ENCODE data around the gene GRIA4.

Gene GRIA4

GRCh38 chr11:105665281-105665680 is 55.4 kb downstream of the GRIA4 start:
- H3K36me3 ChIP-seq (ENCODE audit: control insufficient read depth in 4 of 4, insufficient read depth in 4 of 4, low read length in 3 of 4): no peaks in the 10 kb centered on the region
- POLR2A ChIA-PET: no interaction called here
- CTCF ChIA-PET: no interaction called here
- DNase-seq: no peak
- 100% methylated on average over 1 of the region's 4 CpGs for WGBS (ENCODE audit: insufficient coverage)
- no peaks in the 10 kb centered on the region for H3K9me3 ChIP-seq (ENCODE audit: control extremely low read depth in 1 of 5, control insufficient read depth in 4 of 5, insufficient read depth in 2 of 5, low read depth in 1 of 5, low read length in 4 of 5)
- H3K27me3 ChIP-seq (replicated peaks in 2 of 5; ENCODE audit: control insufficient read depth in 4 of 5, insufficient read depth in 5 of 5, low read length in 4 of 5): no peaks in the 10 kb centered on the region
- H3K27ac ChIP-seq (ENCODE audit: insufficient read depth in 1 of 2, low read depth in 1 of 2, low read length in 2 of 2, poor library complexity in 1 of 2, severe bottlenecking in 2 of 2): no peak overlapping the region
- H3K4me1 ChIP-seq (ENCODE audit: control extremely low read depth in 1 of 4, control insufficient read depth in 4 of 4, insufficient read depth in 4 of 4, low read length in 3 of 4): no peaks in the 10 kb centered on the region
- H3K4me3 ChIP-seq (ENCODE audit: control insufficient read depth in 1 of 7, extremely low read depth in 1 of 7, insufficient read depth in 4 of 7, low read depth in 2 of 7, low read length in 6 of 7): no peak overlapping the region

- H3K27me3 ChIP-seq (replicated peaks in 2 of 5; ENCODE audit: control insufficient read depth in 4 of 5, insufficient read depth in 5 of 5, low read length in 4 of 5): no peaks in the 10 kb centered on the region
- H3K36me3 ChIP-seq (ENCODE audit: control insufficient read depth in 4 of 4, insufficient read depth in 4 of 4, low read length in 3 of 4): no peaks in the 10 kb centered on the region
- H3K9me3 ChIP-seq (ENCODE audit: control extremely low read depth in 1 of 5, control insufficient read depth in 4 of 5, insufficient read depth in 2 of 5, low read depth in 1 of 5, low read length in 4 of 5): no peaks in the 10 kb centered on the region
- ChIA-PET POLR2A (no interaction called here), CTCF (no interaction called here)
- WGBS (ENCODE audit: insufficient coverage): no CpG with 5 or more reads among the region's 1 CpG
- DNase-seq: no peak
- no peaks in the 10 kb centered on the region for H3K4me1 ChIP-seq (ENCODE audit: control extremely low read depth in 1 of 4, control insufficient read depth in 4 of 4, insufficient read depth in 4 of 4, low read length in 3 of 4)
- no peak overlapping the region for H3K4me3 ChIP-seq (ENCODE audit: control insufficient read depth in 1 of 7, extremely low read depth in 1 of 7, insufficient read depth in 4 of 7, low read depth in 2 of 7, low read length in 6 of 7)
- H3K27ac ChIP-seq (ENCODE audit: insufficient read depth in 1 of 2, low read depth in 1 of 2, low read length in 2 of 2, poor library complexity in 1 of 2, severe bottlenecking in 2 of 2): no peak overlapping the region
Observed at GRCh38 chr11:105667441-105667840, 57.6 kb downstream of the GRIA4 start.

- Histone ChIP-seq H3K27ac (ENCODE audit: insufficient read depth in 1 of 2, low read depth in 1 of 2, low read length in 2 of 2, poor library complexity in 1 of 2, severe bottlenecking in 2 of 2) (no peak overlapping the region), H3K9me3 (ENCODE audit: control extremely low read depth in 1 of 5, control insufficient read depth in 4 of 5, insufficient read depth in 2 of 5, low read depth in 1 of 5, low read length in 4 of 5) (no peaks in the 10 kb centered on the region), H3K27me3 (replicated peaks in 2 of 5; ENCODE audit: control insufficient read depth in 4 of 5, insufficient read depth in 5 of 5, low read length in 4 of 5) (no peaks in the 10 kb centered on the region), H3K36me3 (ENCODE audit: control insufficient read depth in 4 of 4, insufficient read depth in 4 of 4, low read length in 3 of 4) (no peaks in the 10 kb centered on the region), H3K4me1 (ENCODE audit: control extremely low read depth in 1 of 4, control insufficient read depth in 4 of 4, insufficient read depth in 4 of 4, low read length in 3 of 4) (no peaks in the 10 kb centered on the region), H3K4me3 (ENCODE audit: control insufficient read depth in 1 of 7, extremely low read depth in 1 of 7, insufficient read depth in 4 of 7, low read depth in 2 of 7, low read length in 6 of 7) (no peak overlapping the region)
- ChIA-PET POLR2A (no interaction called here), CTCF (no interaction called here)
- DNase-seq: no peak
Observed at GRCh38 chr11:105670811-105671210, 60.9 kb downstream of the GRIA4 start.

GRCh38 chr11:105673089-105673488 is 63.2 kb downstream of the GRIA4 start:
- no peaks in the 10 kb centered on the region for H3K27me3 ChIP-seq (replicated peaks in 2 of 5; ENCODE audit: control insufficient read depth in 4 of 5, insufficient read depth in 5 of 5, low read length in 4 of 5)
- no peak overlapping the region for H3K27ac ChIP-seq (ENCODE audit: insufficient read depth in 1 of 2, low read depth in 1 of 2, low read length in 2 of 2, poor library complexity in 1 of 2, severe bottlenecking in 2 of 2)
- DNase-seq: peak; percentile 21 to 70 (median 63)
- H3K36me3 ChIP-seq (ENCODE audit: control insufficient read depth in 4 of 4, insufficient read depth in 4 of 4, low read length in 3 of 4): no peaks in the 10 kb centered on the region
- POLR2A ChIA-PET: no interaction called here
- H3K4me1 ChIP-seq (ENCODE audit: control extremely low read depth in 1 of 4, control insufficient read depth in 4 of 4, insufficient read depth in 4 of 4, low read length in 3 of 4): no peaks in the 10 kb centered on the region
- H3K9me3 ChIP-seq (ENCODE audit: control extremely low read depth in 1 of 5, control insufficient read depth in 4 of 5, insufficient read depth in 2 of 5, low read depth in 1 of 5, low read length in 4 of 5): no peaks in the 10 kb centered on the region
- CTCF ChIA-PET: no interaction called here
- no peak overlapping the region for H3K4me3 ChIP-seq (ENCODE audit: control insufficient read depth in 1 of 7, extremely low read depth in 1 of 7, insufficient read depth in 4 of 7, low read depth in 2 of 7, low read length in 6 of 7)
- WGBS (ENCODE audit: insufficient coverage): no CpG with 5 or more reads among the region's 3 CpGs

GRCh38 chr11:105689631-105690030 is 79.8 kb downstream of the GRIA4 start:
- WGBS (ENCODE audit: insufficient coverage): no CpG with 5 or more reads among the region's 2 CpGs
- Histone ChIP-seq H3K9me3 (ENCODE audit: control extremely low read depth in 1 of 5, control insufficient read depth in 4 of 5, insufficient read depth in 2 of 5, low read depth in 1 of 5, low read length in 4 of 5) (no peaks in the 10 kb centered on the region), H3K36me3 (ENCODE audit: control insufficient read depth in 4 of 4, insufficient read depth in 4 of 4, low read length in 3 of 4) (no peaks in the 10 kb centered on the region), H3K4me1 (ENCODE audit: control extremely low read depth in 1 of 4, control insufficient read depth in 4 of 4, insufficient read depth in 4 of 4, low read length in 3 of 4) (peaks cover 0 to 8% (median 4%) of the 10 kb centered on the region in 4 experiments), H3K27me3 (replicated peaks in 2 of 5; ENCODE audit: control insufficient read depth in 4 of 5, insufficient read depth in 5 of 5, low read length in 4 of 5) (no peaks in the 10 kb centered on the region), H3K27ac (ENCODE audit: insufficient read depth in 1 of 2, low read depth in 1 of 2, low read length in 2 of 2, poor library complexity in 1 of 2, severe bottlenecking in 2 of 2) (no peak overlapping the region), H3K4me3 (ENCODE audit: control insufficient read depth in 1 of 7, extremely low read depth in 1 of 7, insufficient read depth in 4 of 7, low read depth in 2 of 7, low read length in 6 of 7) (no peak overlapping the region)
- DNase-seq: no peak
- ChIA-PET POLR2A (no interaction called here), CTCF (no interaction called here)

GRCh38 chr11:105690467-105690866 is 80.6 kb downstream of the GRIA4 start:
- CTCF ChIA-PET: no interaction called here
- H3K27ac ChIP-seq (ENCODE audit: insufficient read depth in 1 of 2, low read depth in 1 of 2, low read length in 2 of 2, poor library complexity in 1 of 2, severe bottlenecking in 2 of 2): no peak overlapping the region
- H3K36me3 ChIP-seq (ENCODE audit: control insufficient read depth in 4 of 4, insufficient read depth in 4 of 4, low read length in 3 of 4): no peaks in the 10 kb centered on the region
- peaks cover 0 to 8% (median 4%) of the 10 kb centered on the region in 4 experiments for H3K4me1 ChIP-seq (ENCODE audit: control extremely low read depth in 1 of 4, control insufficient read depth in 4 of 4, insufficient read depth in 4 of 4, low read length in 3 of 4)
- no CpG with 5 or more reads among the region's 1 CpG for WGBS (ENCODE audit: insufficient coverage)
- H3K9me3 ChIP-seq (ENCODE audit: control extremely low read depth in 1 of 5, control insufficient read depth in 4 of 5, insufficient read depth in 2 of 5, low read depth in 1 of 5, low read length in 4 of 5): no peaks in the 10 kb centered on the region
- no peak for DNase-seq
- H3K27me3 ChIP-seq (replicated peaks in 2 of 5; ENCODE audit: control insufficient read depth in 4 of 5, insufficient read depth in 5 of 5, low read length in 4 of 5): no peaks in the 10 kb centered on the region
- H3K4me3 ChIP-seq (ENCODE audit: control insufficient read depth in 1 of 7, extremely low read depth in 1 of 7, insufficient read depth in 4 of 7, low read depth in 2 of 7, low read length in 6 of 7): no peak overlapping the region
- POLR2A ChIA-PET: no interaction called here

- Histone ChIP-seq H3K4me1 (ENCODE audit: control extremely low read depth in 1 of 4, control insufficient read depth in 4 of 4, insufficient read depth in 4 of 4, low read length in 3 of 4) (peaks cover 0 to 8% (median 4%) of the 10 kb centered on the region in 4 experiments), H3K27ac (ENCODE audit: insufficient read depth in 1 of 2, low read depth in 1 of 2, low read length in 2 of 2, poor library complexity in 1 of 2, severe bottlenecking in 2 of 2) (no peak overlapping the region), H3K4me3 (ENCODE audit: control insufficient read depth in 1 of 7, extremely low read depth in 1 of 7, insufficient read depth in 4 of 7, low read depth in 2 of 7, low read length in 6 of 7) (peak overlapping the region in 1 of 7 experiments; percentile 13), H3K9me3 (ENCODE audit: control extremely low read depth in 1 of 5, control insufficient read depth in 4 of 5, insufficient read depth in 2 of 5, low read depth in 1 of 5, low read length in 4 of 5) (no peaks in the 10 kb centered on the region), H3K27me3 (replicated peaks in 2 of 5; ENCODE audit: control insufficient read depth in 4 of 5, insufficient read depth in 5 of 5, low read length in 4 of 5) (no peaks in the 10 kb centered on the region), H3K36me3 (ENCODE audit: control insufficient read depth in 4 of 4, insufficient read depth in 4 of 4, low read length in 3 of 4) (no peaks in the 10 kb centered on the region)
- peak; percentile 58 to 87 (median 79) for DNase-seq
- ChIA-PET CTCF (no interaction called here), POLR2A (interaction anchor here (0.6 kb wide), 1 partner anchor 1157 kb away, joined by 4 read pairs; no protein-coding TSS in a partner anchor)
- 0% methylated on average over 1 of the region's 2 CpGs for WGBS (ENCODE audit: insufficient coverage)
Observed at GRCh38 chr11:105693075-105693759, 83.3 kb downstream of the GRIA4 start.
